GM21786 (cell line): ENCODE measurements around the gene CDC26.
A peak's percentile ranks its signal among the peaks of the same experiment; 100 is the strongest.

Source experiments
- ATAC-seq: cut with Tn5 transposase; IDR thresholded peaks from one replicate; pipeline ENCODE4 v1.9.1; 2021; ENCODE audit not compliant: unreplicated experiment

Gene CDC26

DNA sequence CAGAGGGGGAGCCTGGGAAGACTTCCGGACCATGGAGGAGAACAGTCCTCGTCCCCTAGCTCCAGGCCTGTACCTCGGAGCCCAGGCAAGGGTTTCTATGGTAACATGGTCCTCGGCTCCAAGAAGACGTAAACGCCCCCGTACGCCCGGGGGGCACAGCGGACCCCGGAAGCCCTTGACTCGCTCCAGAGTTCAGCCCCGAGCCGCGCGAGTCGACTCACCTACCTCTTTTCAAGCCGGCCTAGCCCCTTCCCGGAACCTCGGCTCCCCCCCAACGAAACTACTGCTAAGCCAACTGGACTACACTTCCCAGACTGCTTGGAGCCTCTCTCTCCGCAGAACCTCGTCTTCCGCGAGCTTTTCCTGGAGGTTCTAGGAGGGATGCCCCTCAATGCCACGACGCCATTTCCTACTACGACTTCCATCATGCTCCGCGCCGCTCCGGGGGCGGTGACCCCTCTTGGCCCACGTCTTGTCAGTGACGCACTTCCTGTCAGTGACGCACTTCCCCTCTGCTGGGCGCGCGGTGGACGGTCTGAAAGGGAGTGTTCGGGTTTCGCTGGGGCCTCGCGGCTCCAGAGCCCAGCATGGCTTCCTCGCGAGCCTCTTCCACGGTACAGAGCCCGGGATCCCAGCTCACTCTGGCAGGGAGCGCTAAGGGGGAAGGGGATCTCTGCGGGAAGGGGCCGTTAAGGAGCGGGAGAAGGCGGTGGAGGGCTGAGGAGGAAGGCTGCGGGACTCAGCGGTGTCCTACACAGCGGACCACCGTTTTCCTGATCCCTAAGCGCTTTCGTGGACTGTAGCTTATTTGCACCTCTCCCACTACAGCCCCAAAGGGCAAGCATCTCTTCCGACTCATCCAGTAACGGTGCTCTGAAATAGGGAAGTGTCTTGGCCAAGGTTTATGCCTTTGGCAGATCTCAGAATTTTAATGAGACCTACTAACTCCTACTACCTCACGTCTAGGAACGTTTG is at the start of gene CDC26, which contains the start of gene PRPF4:
TSS of gene CDC26 (minus strand) at position 416 of the 975 bp plus-strand sequence. CDS start 3,065 bp downstream, outside the sequence.
TSS of gene PRPF4 (plus strand) at position 502 of the 975 bp plus-strand sequence. CDS start at position 588, 86 bp downstream.
- peak; percentile 96 for ATAC-seq

DNA sequence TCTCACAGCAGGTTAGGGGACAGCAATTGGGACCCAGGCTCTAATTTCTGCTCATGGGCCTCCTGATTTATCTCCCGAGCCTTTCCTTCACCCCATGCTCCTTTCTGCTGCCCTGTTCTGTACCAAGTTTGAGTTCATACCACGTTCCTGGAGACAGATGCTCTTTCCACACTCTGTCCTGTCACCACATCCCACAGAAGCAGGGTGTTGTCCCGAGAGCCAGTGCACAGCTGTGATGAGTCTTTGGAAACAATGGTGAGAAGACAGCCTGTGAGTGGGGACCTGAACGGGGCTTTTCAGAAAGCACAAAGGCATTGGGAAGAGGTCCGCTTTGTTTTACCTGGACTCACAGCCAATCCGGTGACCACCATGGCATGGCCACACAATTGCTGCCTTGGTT is 47.3 kb upstream of the CDC26 start:
- ATAC-seq = no peak

GRCh38 chr9:113320051-113320450 is 44.7 kb upstream of the CDC26 start:
- ATAC-seq = no peak

DNA sequence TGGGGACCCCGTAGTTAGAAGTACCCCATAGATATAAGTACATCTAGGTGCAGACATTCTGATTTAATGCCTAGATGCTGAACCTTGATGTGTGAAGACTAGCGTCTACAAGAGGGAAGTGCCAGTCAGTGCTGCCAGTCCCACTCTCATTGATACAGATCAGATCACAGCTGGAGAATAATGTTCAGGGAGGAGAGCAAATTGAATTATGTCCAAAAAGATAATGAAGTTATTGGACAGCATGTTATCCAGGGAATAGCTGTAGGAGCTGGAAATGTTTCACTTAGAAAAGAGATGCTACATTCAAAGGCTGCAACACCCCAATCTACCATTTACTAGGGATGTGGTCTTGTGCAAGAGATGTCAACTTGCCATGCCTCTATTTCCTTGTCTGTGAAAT is 43.7 kb upstream of the CDC26 start:
- ATAC-seq = no peak

DNA sequence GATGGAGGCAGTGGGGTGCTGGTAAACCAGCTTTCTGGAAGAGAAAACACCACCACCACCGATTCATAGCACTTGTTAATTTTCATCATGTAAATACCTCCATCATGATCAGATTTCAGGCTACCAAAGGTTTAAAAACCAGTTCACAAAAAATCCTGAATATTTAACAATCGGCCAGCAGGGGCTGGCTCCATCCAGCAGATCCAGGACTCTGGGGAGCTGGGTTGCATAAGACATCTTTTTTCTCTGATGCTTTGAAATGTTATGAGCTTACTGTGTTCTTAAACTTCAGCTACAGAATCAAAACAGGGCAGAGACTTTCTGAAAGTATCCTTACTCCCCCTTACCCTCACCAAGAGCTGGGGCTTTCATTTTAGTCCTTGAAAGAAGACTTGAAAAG is 42.4 kb upstream of the CDC26 start:
- no peak for ATAC-seq

GRCh38 chr9:113316030-113316429 is 40.7 kb upstream of the CDC26 start:
- no peak for ATAC-seq

- no peak for ATAC-seq
Observed at GRCh38 chr9:113315231-113315630, 39.9 kb upstream of the CDC26 start.

DNA sequence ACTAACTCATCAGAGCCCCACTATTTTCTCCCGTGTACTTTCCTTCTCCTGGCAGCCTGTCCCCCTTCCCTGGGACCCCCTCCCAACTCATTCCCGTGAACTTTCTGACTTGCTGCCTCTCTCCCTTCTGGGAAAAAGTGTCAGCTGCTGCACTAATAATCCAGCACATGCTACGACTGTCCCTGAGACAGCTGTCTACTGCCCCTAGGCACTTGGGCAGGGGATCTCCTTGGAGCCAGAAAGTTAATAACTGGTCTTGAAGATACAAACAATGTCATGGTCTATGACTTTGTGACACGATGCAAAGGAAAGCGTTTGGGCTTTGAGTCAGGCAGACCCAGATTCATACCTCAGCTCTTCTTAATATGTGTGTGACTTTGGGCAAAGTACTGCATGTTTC is 37.9 kb upstream of the CDC26 start:
- ATAC-seq = no peak

- ATAC-seq = no peak
Observed at GRCh38 chr9:113311961-113312360, 36.6 kb upstream of the CDC26 start.

DNA sequence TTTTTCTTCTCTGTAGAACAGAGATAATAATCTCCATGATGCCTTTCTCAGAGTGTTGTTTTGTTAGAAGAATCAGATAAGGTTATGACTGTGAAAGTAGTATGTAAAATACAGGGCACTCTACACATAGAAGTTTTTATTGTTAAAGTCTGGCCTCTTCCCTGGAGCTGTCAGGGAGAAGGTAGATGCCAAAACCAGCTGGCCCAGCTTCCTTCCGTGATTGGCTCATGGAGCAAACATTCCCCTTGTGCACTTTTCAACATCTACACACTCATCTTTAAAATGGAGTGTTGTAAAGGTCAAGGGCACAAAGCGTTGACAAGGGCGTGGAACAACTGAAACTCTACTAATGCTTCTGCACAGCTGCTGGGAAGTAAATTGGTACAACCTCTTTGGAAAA is 35.2 kb upstream of the CDC26 start:
- ATAC-seq = no peak

GRCh38 chr9:113309204-113309813 is 33.9 kb upstream of the CDC26 start:
- peak; percentile 47 for ATAC-seq

DNA sequence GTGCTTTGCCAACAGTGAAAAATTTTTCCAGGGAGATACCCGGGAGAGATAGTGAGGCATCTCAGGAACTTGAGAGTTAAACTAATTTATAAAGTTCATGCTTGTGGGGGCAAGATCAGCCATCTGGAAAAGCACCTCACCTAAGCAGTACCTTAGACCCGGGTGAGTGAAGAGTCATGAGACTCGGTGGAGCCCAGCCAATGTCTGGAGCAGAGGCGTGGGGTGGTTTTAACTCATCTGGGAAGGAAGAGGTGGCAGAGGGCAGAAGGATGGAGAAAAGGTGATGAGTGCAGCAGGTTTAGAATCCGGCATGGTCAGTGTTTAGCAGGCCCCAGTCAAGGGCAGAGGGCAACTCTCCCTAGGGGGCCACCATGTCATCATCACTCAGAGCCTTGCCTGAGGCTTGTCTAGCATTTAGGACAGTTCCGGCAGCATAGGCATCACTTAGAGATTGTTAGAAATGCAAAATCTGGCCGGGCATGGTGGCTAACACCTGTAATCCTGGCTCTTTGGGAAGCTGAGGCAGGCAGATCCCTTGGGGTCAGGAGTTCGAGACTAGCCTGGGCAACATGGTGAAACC is 32.1 kb upstream of the CDC26 start:
- no peak for ATAC-seq

DNA sequence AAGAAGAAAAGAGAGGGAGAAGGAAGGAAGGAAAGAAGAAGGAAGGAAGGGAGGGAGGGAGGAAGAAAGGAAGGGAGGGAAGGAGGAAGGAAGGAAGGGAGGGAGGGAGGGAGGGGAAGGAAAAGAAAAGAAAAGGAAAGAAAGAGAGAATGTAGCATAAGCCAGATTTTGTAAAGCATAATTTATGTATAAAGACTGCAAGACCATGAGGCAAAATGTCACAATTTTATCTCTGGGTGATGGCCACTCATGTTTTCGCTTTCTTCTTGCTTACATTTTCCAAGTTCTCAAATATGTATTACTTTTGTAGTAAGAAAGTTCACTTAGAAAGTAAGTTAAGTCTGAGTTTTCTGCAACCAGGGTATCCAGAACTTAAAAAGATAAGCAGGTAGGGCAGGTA is 31.2 kb upstream of the CDC26 start:
- no peak for ATAC-seq

DNA sequence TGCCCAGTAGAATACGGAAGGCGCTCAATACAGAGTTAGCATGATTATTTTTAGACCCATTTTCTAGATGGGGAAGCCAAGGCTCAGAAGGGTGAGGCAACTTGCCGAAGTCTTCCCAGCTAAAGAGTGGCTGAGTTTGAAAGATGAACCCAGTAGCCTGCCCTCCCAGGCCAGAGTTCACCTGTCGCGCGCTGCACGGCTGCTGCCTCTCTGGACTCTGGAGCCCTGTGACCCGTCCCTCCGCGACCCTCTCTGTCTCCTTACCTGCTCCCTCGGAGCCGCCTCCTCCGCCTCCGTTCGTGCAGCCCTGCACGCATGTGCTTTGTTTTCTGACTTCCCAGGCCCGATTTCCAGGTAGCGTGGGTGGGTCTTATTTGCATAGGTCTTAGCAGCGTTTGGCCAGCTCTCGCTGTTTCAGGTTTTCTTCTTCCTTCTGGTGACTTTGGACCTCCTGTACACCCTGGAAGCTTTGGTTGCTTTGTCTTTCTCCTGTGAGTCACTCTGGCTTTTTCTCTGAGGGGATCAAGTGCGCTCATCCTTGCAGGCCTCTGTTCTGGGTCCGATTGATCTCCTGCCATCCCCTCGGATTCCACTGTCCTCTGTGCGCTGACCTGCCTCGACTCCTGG is 27.5 kb upstream of the CDC26 start, which contains the start of gene RNF183:
TSS of gene RNF183 (minus strand) at position 585 of the 627 bp plus-strand sequence. CDS start 5,192 bp downstream, outside the sequence.
- ATAC-seq = no peak

GRCh38 chr9:113301548-113301947 is 26.2 kb upstream of the CDC26 start:
- no peak for ATAC-seq

DNA sequence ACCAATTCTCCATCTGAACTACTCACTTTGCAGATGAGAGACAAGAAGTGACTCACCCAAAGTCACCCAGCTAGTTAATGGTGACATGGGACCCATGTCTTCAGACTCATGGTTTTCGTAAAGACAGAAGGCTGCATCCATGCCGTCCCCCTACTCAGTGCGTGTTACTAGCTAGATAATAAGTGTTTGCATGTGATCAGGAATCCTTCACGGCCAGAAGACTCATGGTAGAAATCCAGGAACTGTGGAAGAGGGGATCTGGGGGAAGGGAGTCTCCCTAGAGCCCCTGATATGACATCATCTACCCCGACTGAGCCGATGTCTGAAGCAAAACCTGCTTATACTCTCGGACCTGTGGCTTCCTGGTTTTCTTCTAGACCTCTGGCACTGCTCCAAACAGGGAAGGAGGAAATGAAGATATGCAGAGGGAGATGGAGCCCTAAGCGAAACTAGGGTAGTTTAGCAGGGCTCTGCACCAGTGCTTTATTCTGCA is 24.5 kb upstream of the CDC26 start:
- no peak for ATAC-seq

DNA sequence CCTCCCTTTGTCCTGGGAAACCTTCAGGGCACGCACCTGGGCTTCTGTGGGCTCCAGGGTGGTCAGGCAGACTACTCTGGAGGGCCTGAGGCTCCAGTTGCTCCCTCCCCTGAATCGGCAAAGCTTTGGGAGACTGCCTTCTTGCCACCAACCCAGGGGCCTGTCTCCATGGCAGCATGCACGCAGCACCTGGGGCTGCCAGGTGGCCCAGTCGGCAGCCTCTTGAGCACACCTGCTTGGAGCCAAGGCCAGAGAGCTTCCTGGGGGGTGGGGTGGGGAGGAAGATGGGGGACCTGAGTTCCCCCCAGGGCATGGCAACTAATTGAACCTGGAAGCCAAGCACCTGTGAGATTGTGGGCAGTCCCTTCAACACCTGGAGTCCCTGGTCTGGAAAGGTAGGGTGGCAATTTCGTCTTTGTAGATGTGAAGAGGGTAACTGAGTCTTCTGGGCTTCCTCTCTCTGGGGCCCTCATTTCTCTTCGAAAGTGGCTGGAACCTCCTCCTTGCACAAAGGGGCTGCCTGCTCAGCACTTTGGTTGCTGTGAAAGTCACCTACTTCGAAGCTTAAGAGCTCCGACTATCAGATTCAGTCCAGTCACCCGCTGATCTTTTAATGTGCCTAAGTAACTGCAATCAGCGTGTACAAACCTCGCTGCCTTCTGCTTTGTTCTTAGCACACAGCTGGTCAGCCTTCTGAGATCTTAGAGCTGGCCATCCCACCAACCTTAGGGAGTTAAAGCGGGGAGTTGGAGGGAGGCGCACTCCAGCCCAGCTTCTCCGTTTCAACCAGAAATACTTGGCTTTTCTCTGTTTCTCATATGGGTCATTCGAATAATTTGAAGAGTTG is 23.8 kb upstream of the CDC26 start:
- no peak for ATAC-seq

DNA sequence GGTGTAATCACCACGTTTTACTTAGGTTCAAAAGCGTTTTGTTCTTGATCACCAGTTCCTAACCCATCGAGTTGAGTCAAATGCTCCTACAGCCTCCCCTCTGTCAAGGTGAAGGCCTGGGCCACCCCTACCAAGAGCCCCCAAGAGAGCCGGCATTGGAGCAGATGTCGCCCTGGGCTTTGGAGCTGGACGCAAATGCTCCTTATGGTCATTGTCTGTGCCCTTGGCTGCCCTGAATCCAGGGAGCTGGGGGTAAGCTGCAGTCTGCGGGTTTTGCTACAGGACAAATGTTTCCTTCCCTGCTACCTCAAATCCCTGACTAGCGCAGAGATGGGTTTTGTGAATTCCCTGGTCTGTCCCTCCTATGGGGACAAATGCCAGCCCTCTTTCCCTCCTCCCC is 22.9 kb upstream of the CDC26 start:
- ATAC-seq = no peak

GRCh38 chr9:113296796-113297558 is 21.6 kb upstream of the CDC26 start:
- no peak for ATAC-seq
